ENCODE data around the gene CHN2.

Gene CHN2

DNA sequence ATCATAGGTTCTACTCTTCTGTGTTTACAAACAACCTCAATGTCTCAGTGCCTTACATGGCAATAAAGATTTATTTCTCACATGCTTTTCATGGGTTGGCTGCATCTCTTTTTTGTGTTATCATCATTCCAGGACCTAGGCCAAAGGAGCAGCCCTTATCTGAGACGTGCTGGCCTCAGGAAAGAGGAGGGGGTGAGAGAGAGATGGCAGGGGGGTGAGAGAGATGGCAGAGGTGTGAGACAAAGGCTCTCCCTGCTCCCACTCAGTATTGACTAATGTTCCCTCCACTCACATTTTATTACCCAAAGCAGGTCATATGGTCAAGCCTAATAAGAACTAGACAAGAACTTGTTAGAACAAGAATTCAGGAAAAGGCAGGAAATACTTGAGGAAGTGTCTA is 249.0 kb downstream of the CHN2 start:
- no peak for TF ChIP-seq TAF1 (IDR thresholded peaks at IDR 0.05; ENCODE audit: borderline replicate concordance, insufficient read depth, low read length)
- no peak for TF ChIP-seq FOXP2 (optimal IDR thresholded peaks at IDR 0.05; ENCODE audit: borderline replicate concordance, extremely low read depth, extremely low read length, insufficient read depth)
- TF ChIP-seq REST (IDR thresholded peaks at IDR 0.05; ENCODE audit: insufficient read depth in 1 of 2, low read depth in 2 of 2, low read length in 2 of 2), result no peak
- no peak for TF ChIP-seq SIN3A (IDR thresholded peaks at IDR 0.05; ENCODE audit: borderline replicate concordance, insufficient read depth, low read length)
- no peak for TF ChIP-seq POLR2AphosphoS5 (IDR thresholded peaks at IDR 0.05; ENCODE audit: low read depth, low read length)

GRCh38 chr7:29444267-29444666 is 249.7 kb downstream of the CHN2 start:
- TF ChIP-seq POLR2AphosphoS5 (IDR thresholded peaks at IDR 0.05; ENCODE audit: low read depth, low read length), result no peak
- no peak for TF ChIP-seq REST (IDR thresholded peaks at IDR 0.05; ENCODE audit: insufficient read depth in 1 of 2, low read depth in 2 of 2, low read length in 2 of 2)
- no peak for TF ChIP-seq TAF1 (IDR thresholded peaks at IDR 0.05; ENCODE audit: borderline replicate concordance, insufficient read depth, low read length)
- no peak for TF ChIP-seq SIN3A (IDR thresholded peaks at IDR 0.05; ENCODE audit: borderline replicate concordance, insufficient read depth, low read length)
- TF ChIP-seq FOXP2 (optimal IDR thresholded peaks at IDR 0.05; ENCODE audit: borderline replicate concordance, extremely low read depth, extremely low read length, insufficient read depth), result no peak

DNA sequence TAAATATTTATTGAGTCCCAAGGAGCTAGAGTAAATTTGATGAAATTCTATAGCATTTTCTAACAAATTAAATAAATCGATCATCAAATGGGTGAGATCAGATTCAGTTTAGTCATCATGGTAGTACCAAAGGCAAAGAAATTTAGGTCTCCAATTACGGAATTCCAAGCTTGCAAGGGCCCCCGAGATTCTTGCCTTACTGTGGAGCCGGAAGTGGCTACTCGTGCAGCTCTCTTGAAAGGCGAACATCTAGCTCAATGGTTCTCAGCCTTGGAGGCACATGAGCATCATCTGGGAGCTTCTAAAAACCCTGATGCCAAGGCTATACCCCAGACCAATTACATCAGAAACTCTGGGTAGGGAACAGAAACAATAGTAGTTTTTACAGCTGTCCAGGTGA is 251.2 kb downstream of the CHN2 start:
- TF ChIP-seq POLR2AphosphoS5 (IDR thresholded peaks at IDR 0.05; ENCODE audit: low read depth, low read length) (no peak), SIN3A (IDR thresholded peaks at IDR 0.05; ENCODE audit: borderline replicate concordance, insufficient read depth, low read length) (no peak), TAF1 (IDR thresholded peaks at IDR 0.05; ENCODE audit: borderline replicate concordance, insufficient read depth, low read length) (no peak), REST (IDR thresholded peaks at IDR 0.05; ENCODE audit: insufficient read depth in 1 of 2, low read depth in 2 of 2, low read length in 2 of 2) (no peak), FOXP2 (optimal IDR thresholded peaks at IDR 0.05; ENCODE audit: borderline replicate concordance, extremely low read depth, extremely low read length, insufficient read depth) (no peak)

DNA sequence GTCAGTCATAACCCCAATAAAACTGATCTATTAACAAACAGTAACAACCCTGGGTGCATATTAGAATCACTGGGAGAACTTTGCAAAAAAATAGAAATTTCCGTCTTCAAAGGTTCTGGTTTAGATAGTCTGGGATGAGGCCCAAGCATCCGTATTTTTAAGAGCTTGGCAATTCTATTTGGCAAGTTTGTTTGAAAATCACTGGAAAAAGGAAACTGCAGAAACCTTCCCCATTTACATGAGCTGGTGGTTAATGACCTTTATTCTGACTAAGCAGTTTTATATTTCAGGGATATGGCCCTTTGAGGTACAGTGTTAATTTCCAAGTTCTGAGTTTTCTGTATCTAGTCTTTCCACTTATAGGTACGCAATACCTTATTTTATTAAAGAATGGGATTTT is 253.3 kb downstream of the CHN2 start:
- TF ChIP-seq SIN3A (IDR thresholded peaks at IDR 0.05; ENCODE audit: borderline replicate concordance, insufficient read depth, low read length) (no peak), POLR2AphosphoS5 (IDR thresholded peaks at IDR 0.05; ENCODE audit: low read depth, low read length) (no peak), TAF1 (IDR thresholded peaks at IDR 0.05; ENCODE audit: borderline replicate concordance, insufficient read depth, low read length) (no peak), FOXP2 (optimal IDR thresholded peaks at IDR 0.05; ENCODE audit: borderline replicate concordance, extremely low read depth, extremely low read length, insufficient read depth) (no peak), REST (IDR thresholded peaks at IDR 0.05; ENCODE audit: insufficient read depth in 1 of 2, low read depth in 2 of 2, low read length in 2 of 2) (no peak)

All from PFSK-1 (cell line).